ENCODE measurements around the gene LRRC58. TPM values are rescaled to one million over a fixed set of nuclear protein-coding genes. Genes with fewer than 3 reads are reported as not detected.
A peak's percentile ranks its signal among the peaks of the same experiment; 100 is the strongest.
"Not testable (repeated sequence)": the region's sequence is repeated elsewhere in the genome, so short reads cannot be mapped to it uniquely, and the experiment has no call there.

Gene LRRC58
- total RNA-seq: 10 to 100 TPM; 25.7 to 28.2 TPM

DNA sequence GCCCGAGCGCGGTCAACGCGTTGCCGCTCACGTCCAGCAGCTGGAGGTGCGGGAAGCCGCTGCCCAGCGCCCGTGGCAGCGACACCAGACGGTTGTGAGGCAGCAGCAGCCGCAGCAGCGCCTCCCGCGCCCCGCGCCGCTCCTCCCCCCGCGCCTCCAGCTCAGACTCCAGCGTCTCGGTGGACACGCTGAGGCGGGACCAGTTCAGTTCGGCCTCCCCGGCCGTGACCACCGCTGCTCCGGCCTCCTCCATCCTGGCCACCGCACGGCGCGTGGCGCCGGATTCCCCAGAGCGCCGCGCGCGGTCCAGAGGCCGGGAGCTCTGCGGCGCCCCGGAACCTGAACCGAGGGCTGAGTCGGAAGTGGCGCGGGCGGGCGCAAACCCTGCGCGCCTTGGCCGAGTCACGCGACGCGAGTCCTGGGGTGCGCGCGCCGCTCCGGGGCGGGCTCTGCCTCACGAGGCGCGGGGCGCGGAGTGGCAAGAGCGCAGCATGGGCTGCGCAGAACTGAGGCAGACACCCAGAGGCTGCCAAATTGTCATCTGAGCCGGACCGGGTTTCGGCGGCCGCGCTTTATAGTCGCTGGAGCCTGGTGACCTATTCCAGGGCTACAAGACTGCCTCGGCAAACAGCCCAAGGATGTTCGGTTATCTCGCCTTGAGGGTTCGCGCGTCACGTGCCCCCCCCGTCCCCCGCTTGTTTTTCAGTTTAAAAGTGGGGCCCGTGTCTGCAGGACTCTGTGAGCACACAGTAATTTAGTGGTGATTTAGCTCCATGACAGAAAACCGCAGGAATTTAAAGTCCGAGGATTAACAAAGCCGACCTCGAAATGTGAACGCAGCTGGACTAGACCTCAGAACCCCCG is at the start of gene LRRC58:
LRRC58 (minus strand) TSS at position 364 of the 864 bp plus-strand sequence; CDS start at position 253, 111 bp downstream.
- peak; percentile 88 for DNase-seq
- Mint-ChIP-seq H3K9me3 (no peaks in the 10 kb centered on the region), H3K36me3 (ENCODE audit: low read depth) (peaks cover 38% of the 10 kb centered on the region), H3K27ac (peak within 1 kb of the TSS; percentile 94), H3K27me3 (peaks cover 19% of the 10 kb centered on the region), H3K4me1 (peaks cover 48% of the 10 kb centered on the region), H3K4me3 (peak within 1 kb of the TSS; percentile 85)
- POLR2A ChIA-PET: interaction anchor here (0.6 to 1.1 kb wide), 3 partner anchors 13 to 247 kb away, joined by 3 to 4 read pairs (median 3); partner anchors contain the start of gene NDUFB4
- CTCF ChIA-PET: interaction anchor here (0.9 to 1.5 kb wide), 7 partner anchors 8 to 436 kb away, joined by 3 read pairs; no protein-coding TSS in a partner anchor

DNA sequence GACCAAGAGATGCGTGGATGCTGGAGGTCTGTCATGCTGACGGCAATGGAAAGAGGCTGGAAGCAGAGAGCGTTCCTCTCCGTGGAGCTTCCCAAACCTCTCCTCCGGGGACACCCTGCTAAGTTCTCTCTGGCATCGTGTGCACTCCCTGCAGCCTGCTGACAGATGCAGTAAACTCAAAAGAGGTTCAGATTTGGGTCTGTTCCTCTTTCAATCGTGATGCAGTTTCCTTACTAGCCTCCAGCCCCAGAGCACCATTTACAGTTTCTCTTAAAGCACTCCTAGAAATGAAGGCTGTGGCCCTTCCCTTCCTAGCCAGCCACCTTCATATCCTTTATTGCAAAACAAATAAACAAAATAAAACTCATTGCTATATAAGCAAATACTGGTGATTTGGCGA is 47.3 kb upstream of the LRRC58 start:
- Mint-ChIP-seq H3K36me3 (ENCODE audit: low read depth) (no peaks in the 10 kb centered on the region), H3K4me1 (no peaks in the 10 kb centered on the region), H3K27ac (no peak overlapping the region), H3K4me3 (no peak overlapping the region), H3K27me3 (peaks cover 4% of the 10 kb centered on the region), H3K9me3 (no peaks in the 10 kb centered on the region)
- no peak for DNase-seq
- POLR2A ChIA-PET: no interaction called here
- CTCF ChIA-PET: no interaction called here

DNA sequence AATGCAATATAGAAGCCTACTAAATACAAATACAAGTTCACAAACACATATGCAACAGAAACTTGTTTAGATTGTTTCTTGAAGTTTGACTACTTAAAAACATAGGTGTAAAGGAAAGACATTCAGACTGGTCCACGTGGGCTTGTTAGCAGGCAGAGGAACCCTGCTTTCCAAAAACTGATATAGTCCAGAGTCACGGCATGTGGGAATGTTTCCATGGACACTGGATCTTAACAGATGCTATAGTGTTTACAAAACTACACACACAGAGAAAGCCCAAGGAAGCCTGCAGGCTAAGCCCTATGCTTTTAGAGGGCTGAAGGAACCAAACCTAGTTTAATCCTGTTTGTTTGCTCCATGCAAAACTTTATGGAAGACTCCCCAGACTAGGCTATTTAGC is 45.2 kb upstream of the LRRC58 start:
- Mint-ChIP-seq H3K9me3 (no peaks in the 10 kb centered on the region), H3K27ac (no peak overlapping the region), H3K4me1 (no peaks in the 10 kb centered on the region), H3K27me3 (peaks cover 4% of the 10 kb centered on the region), H3K4me3 (no peak overlapping the region), H3K36me3 (ENCODE audit: low read depth) (no peaks in the 10 kb centered on the region)
- ChIA-PET CTCF (no interaction called here), POLR2A (no interaction called here)
- no peak for DNase-seq

DNA sequence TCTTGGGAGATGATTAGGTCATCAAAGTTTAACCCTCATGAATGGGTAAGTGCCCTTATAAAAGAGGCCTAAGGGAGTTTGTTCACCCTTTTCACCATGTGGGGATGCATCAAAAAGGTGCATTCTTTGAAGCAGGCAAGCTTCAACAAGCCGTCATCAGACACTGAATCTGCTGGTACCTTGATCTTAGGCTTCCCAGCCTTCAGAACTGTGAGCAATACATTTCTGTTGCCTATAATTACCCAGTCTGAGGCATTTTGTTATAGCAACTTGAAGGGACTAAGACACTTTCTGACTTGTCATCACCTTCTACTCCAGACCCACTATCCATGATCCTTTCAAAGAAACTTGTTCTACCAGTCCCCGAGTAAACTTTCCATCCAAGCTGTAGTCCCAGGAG is 44.6 kb upstream of the LRRC58 start:
- no peaks in the 10 kb centered on the region for H3K9me3 Mint-ChIP-seq
- POLR2A ChIA-PET: no interaction called here
- H3K4me1 Mint-ChIP-seq: no peaks in the 10 kb centered on the region
- CTCF ChIA-PET: no interaction called here
- DNase-seq: no peak
- H3K27ac Mint-ChIP-seq: no peak overlapping the region
- H3K4me3 Mint-ChIP-seq: no peak overlapping the region
- H3K27me3 Mint-ChIP-seq: peaks cover 4% of the 10 kb centered on the region
- H3K36me3 Mint-ChIP-seq (ENCODE audit: low read depth): no peaks in the 10 kb centered on the region

DNA sequence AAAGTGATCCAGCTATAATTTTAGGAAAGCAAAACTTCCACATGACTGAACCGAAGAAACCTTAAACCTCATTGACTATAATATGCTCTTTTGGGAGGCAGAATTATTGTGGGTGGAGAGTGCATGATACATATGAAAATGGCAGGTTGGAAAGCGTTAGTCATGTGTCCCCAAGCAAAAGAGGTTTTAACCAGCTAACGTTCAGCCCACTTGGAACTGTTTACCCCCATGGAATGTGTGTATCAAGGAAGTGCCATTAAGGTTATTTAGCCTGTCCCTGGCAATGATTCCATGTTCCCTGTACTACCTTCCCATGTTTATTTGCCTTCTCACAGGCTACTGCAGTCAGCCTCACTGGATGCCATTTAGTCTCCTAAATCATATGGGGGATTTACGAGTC is 44.1 kb upstream of the LRRC58 start:
- no peak for DNase-seq
- peaks cover 4% of the 10 kb centered on the region for H3K27me3 Mint-ChIP-seq
- H3K36me3 Mint-ChIP-seq (ENCODE audit: low read depth): no peaks in the 10 kb centered on the region
- H3K9me3 Mint-ChIP-seq: no peaks in the 10 kb centered on the region
- ChIA-PET POLR2A (no interaction called here), CTCF (no interaction called here)
- H3K27ac Mint-ChIP-seq: no peak overlapping the region
- no peaks in the 10 kb centered on the region for H3K4me1 Mint-ChIP-seq
- H3K4me3 Mint-ChIP-seq: no peak overlapping the region

DNA sequence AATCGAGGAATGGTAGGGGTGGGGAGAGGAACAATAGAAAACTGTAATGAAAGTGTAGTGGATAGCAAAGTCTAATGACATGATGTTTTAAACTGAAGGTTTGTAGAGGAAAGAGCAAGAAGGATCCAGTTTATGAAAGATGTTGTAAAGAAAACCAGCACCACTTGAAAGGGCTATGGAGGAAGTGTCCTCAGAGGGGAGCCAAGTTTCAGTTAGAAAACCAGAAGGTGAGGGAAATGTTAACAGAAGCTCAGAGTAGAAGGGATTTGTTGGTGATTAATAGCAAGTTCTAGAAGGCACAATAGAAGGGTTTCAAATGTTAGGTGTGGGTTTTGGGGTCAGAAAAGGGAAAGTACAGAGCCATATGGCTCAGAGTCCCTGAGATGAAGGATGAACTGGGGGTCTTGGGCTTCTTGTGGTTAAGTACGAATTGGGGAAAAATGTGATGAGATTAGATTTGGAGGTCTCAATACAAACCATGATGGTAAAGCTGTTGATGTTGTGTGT is 33.8 kb upstream of the LRRC58 start:
- ChIA-PET POLR2A (no interaction called here), CTCF (no interaction called here)
- H3K27ac Mint-ChIP-seq: no peak overlapping the region
- H3K4me1 Mint-ChIP-seq: no peaks in the 10 kb centered on the region
- no peaks in the 10 kb centered on the region for H3K36me3 Mint-ChIP-seq (ENCODE audit: low read depth)
- H3K27me3 Mint-ChIP-seq: no peaks in the 10 kb centered on the region
- no peak for DNase-seq
- H3K9me3 Mint-ChIP-seq: no peaks in the 10 kb centered on the region
- H3K4me3 Mint-ChIP-seq: no peak overlapping the region

DNA sequence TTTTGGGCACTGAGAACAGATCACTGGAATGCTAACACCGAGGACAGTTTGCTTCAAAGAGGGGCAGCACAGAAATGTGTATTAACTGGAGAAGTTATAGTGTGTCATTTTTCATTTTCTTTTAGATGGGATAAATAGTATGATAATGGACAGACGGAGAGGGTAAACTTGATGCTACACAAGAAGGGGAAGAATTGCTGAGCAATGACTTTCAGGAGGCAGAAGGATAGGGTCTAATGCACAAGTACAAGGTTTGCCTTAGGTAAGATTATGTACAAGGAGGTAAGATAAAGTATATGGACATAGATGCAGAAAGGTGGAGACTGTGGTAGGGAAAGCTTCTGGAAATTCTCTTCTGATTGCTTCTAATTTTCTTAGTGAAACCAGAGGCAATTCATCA is 32.3 kb upstream of the LRRC58 start:
- Mint-ChIP-seq H3K27me3 (no peaks in the 10 kb centered on the region), H3K27ac (no peak overlapping the region), H3K36me3 (ENCODE audit: low read depth) (no peaks in the 10 kb centered on the region), H3K4me3 (no peak overlapping the region), H3K9me3 (no peaks in the 10 kb centered on the region), H3K4me1 (no peaks in the 10 kb centered on the region)
- DNase-seq: no peak
- POLR2A ChIA-PET: no interaction called here
- CTCF ChIA-PET: no interaction called here

DNA sequence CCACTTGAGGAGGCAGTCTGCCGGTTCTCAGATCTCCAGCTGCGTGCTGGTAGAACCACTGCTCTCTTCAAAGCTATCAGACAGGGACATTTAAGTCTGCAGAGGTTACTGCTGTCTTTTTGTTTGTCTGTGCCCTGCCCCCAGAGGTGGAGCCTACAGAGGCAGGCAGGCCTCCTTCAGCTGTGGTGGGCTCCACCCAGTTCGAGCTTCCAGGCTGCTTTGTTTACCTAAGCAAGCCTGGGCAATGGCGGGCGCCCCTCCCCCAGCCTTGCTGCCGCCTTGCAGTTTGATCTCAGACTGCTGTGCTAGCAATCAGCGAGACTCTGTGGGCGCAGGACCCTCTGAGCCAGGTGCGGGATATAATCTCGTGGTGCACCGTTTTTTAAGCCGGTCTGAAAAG is 28.8 kb upstream of the LRRC58 start:
- H3K4me3 Mint-ChIP-seq; H3K9me3 Mint-ChIP-seq; H3K4me1 Mint-ChIP-seq; H3K27me3 Mint-ChIP-seq; POLR2A ChIA-PET; CTCF ChIA-PET; DNase-seq; H3K36me3 Mint-ChIP-seq (ENCODE audit: low read depth); H3K27ac Mint-ChIP-seq: not testable (repeated sequence)

DNA sequence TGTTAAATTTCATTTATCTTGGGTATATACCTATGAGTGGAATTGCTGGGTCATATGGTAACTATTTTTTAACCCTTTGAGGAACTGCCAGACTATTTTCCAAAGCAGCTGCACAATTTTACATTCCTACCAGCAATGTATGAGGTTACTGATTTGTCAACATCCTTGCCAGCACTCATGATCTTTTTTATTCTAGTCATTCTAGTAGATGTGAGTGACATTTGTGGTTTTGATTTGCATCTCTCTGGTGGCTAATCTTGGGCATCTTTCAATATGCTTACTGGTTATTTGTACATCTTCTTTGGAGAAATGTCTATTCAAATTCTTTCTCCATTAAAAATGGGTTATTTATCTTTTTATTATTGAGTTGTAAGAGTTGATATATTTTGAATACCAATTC is 21.3 kb upstream of the LRRC58 start:
- H3K4me1 Mint-ChIP-seq: no peaks in the 10 kb centered on the region
- H3K36me3 Mint-ChIP-seq (ENCODE audit: low read depth): no peaks in the 10 kb centered on the region
- CTCF ChIA-PET: interaction anchor here (0.6 to 1.5 kb wide), 2 partner anchors 10 to 1531 kb away, joined by 3 read pairs; no protein-coding TSS in a partner anchor
- POLR2A ChIA-PET: no interaction called here
- no peaks in the 10 kb centered on the region for H3K9me3 Mint-ChIP-seq
- DNase-seq: no peak
- peaks cover 32% of the 10 kb centered on the region for H3K27me3 Mint-ChIP-seq
- no peak overlapping the region for H3K27ac Mint-ChIP-seq
- no peak overlapping the region for H3K4me3 Mint-ChIP-seq

DNA sequence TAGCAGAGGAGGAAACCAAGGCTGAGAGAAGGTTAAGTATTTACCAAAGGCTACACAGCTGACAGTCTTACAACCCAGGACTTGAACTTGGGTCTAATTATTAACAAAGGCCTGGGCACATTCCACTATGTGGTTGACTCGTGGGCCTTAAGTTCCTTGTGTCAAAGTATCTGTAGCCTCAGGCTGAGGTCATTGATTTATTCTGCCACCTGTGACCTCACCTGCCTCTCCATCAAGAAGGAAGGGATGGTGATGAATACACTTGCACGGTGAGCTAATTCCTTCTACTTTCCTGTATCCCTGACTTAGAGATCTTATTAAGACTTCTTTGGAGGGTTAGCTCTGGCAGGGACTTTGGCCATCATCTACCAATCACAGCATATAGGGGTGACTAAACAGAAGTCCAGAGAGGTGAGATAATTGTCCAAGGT is 19.9 kb upstream of the LRRC58 start:
- H3K36me3 Mint-ChIP-seq (ENCODE audit: low read depth): no peaks in the 10 kb centered on the region
- no peak overlapping the region for H3K27ac Mint-ChIP-seq
- H3K4me1 Mint-ChIP-seq: no peaks in the 10 kb centered on the region
- DNase-seq: no peak
- H3K4me3 Mint-ChIP-seq: no peak overlapping the region
- POLR2A ChIA-PET: no interaction called here
- H3K9me3 Mint-ChIP-seq: no peaks in the 10 kb centered on the region
- peaks cover 44% of the 10 kb centered on the region for H3K27me3 Mint-ChIP-seq
- CTCF ChIA-PET: interaction anchor here (0.6 to 1.5 kb wide), 2 partner anchors 9 to 561 kb away, joined by 3 read pairs; no protein-coding TSS in a partner anchor

DNA sequence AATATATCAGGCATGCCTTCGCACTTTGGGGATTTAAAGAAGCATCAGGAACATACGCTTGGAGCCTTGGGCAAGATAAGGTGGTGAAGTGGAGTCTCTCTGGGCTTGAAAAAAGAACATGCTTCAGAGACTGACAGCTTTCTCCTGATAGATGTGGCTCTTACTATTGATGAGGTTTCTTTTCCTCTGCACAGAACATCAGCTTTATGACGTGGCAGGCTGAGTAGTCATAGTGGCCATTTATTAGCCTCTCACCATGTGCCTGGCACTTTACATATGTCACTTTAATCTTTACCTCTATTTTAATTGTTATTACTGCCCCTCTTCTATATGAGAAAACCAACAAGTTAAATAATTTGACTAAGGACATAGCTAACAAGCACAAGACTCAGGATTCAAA is 19.0 kb upstream of the LRRC58 start:
- H3K36me3 Mint-ChIP-seq (ENCODE audit: low read depth): no peaks in the 10 kb centered on the region
- ChIA-PET POLR2A (no interaction called here), CTCF (no interaction called here)
- H3K27me3 Mint-ChIP-seq: peaks cover 44% of the 10 kb centered on the region
- no peak overlapping the region for H3K27ac Mint-ChIP-seq
- H3K4me3 Mint-ChIP-seq: no peak overlapping the region
- DNase-seq: no peak
- H3K4me1 Mint-ChIP-seq: no peaks in the 10 kb centered on the region
- H3K9me3 Mint-ChIP-seq: no peaks in the 10 kb centered on the region

DNA sequence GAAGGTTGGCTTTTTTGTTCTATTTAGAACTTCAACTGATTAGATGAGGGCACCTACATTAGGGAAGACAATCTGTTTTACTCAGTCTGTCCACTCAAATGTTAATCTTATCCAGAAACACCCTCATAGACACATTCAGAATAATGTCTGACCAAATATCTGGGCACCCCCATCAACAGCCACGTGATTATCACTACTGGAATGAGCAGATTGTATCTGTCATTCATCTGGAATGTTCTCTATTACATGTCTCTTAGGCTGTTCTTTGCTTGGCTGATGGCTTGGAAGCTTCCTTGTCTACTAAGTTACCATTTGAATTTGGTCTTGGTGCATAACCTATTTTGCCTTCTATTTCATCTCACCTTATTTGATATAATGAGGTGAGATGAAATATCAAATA is 15.7 kb upstream of the LRRC58 start:
- no peak overlapping the region for H3K27ac Mint-ChIP-seq
- H3K27me3 Mint-ChIP-seq: peaks cover 28% of the 10 kb centered on the region
- no peaks in the 10 kb centered on the region for H3K9me3 Mint-ChIP-seq
- ChIA-PET POLR2A (no interaction called here), CTCF (no interaction called here)
- no peak for DNase-seq
- H3K36me3 Mint-ChIP-seq (ENCODE audit: low read depth): no peaks in the 10 kb centered on the region
- H3K4me3 Mint-ChIP-seq: no peak overlapping the region
- no peaks in the 10 kb centered on the region for H3K4me1 Mint-ChIP-seq

DNA sequence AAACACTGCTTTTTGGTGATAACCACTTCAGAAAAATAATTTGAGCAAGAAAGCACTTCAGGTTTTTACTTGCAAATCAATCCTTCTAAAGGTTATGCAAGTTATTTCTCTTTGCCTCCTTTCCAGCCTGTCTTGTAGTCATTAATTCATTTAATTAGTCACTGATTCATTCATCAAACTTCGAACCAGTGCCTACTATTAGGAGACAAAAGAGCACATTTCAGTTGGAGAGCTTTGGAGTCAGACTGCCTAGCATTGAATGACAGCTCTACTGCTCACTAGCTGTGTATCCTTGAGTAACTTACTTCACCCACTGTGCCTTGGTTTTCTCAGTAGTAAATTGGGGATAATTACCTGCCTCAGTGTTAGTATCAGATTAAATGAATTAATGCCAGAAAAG is 14.9 kb upstream of the LRRC58 start:
- CTCF ChIA-PET: interaction anchor here (0.5 to 0.6 kb wide), 2 partner anchors 215 to 445 kb away, joined by 3 read pairs; no protein-coding TSS in a partner anchor
- no peaks in the 10 kb centered on the region for H3K9me3 Mint-ChIP-seq
- DNase-seq: no peak
- no peak overlapping the region for H3K4me3 Mint-ChIP-seq
- POLR2A ChIA-PET: interaction anchor here (0.5 kb wide), 1 partner anchor 271 kb away, joined by 3 read pairs; no protein-coding TSS in a partner anchor
- no peak overlapping the region for H3K27ac Mint-ChIP-seq
- H3K27me3 Mint-ChIP-seq: peaks cover 28% of the 10 kb centered on the region
- H3K36me3 Mint-ChIP-seq (ENCODE audit: low read depth): no peaks in the 10 kb centered on the region
- H3K4me1 Mint-ChIP-seq: no peaks in the 10 kb centered on the region

Data from activated CD4-positive, alpha-beta T cell treated with anti-CD3 and anti-CD28 coated beads, Interleukin-2, amount 10 ng/mL, durations not matched to agents 7 days and 5 days (primary cell).